Stimulated activated CD4-positive, alpha-beta T cell treated with anti-CD3 and anti-CD28 coated beads, Interleukin-4, amount 100 ng/mL, for 1 hour (primary cell): Measurements from ENCODE around the gene FSHB.

Source experiments
- DNase-seq: peaks from one replicate; pipeline ENCODE4 v3.0.0-alpha.2; 2020

Gene FSHB

GRCh38 chr11:30270671-30271070, 39.9 kb downstream of the FSHB start:
- DNase-seq: no peak

GRCh38 chr11:30277176-30277575, 46.4 kb downstream of the FSHB start:
- no peak for DNase-seq

GRCh38 chr11:30279796-30280195, 49.0 kb downstream of the FSHB start:
- DNase-seq: no peak

DNA sequence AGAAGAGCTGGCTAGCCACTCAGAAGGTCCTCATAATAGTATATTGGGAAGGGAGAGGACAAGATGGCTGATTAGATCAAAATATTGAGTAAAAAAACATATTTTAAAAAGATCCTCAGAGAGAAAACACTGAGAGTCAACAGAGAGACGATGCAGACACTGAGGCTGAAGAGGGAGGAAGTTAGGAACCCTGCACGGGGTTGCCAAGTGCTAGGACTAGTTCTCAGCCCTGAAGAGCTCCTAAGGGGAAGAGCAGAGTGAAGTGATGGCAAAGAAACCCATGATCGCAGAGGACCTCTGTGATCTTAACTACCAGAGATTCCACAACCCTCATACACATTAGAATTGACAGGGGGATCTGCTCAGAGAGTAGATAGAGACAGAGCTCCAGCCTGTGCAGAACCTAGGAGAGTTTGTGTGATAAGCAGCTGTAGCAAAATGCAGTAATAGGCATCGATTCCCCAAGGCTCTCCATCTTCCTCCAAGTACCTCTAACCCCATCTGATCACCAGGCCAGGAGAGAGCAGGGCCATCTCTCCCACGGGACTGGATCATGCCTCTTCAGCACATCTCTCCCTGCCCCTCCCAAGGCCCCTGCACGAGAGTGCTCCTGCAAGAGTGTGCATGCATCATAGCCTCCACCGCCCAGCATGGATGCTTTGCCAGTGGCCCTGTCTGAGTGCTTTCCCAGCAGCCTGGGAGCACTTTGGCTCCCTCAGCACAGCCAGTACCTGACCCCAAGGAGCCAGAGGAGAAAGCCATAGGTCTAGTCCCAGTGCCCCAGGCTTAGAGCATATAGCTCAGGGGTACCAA, 50.9 kb downstream of the FSHB start:
- DNase-seq: no peak

DNA sequence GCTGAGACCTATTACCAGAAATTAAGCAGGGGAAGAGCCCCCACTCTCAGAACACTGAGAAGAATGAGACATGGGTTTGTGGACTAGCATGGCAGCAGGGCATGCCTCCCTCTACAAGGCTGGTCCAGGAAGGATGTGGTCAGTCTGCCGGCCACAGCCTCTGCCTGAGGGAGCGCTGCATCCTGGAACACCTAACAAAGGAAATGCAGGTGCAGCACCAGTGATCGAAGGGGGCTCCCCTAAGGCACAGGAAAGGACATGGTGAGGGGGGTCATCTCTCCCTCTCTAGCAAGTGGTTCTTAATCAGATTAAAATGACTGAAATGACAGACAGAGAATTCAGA, 51.4 kb downstream of the FSHB start:
- no peak for DNase-seq
